GM04504 (cell line): Measurements from ENCODE around the gene CARD9.

ENCODE experiments used
- DNase-seq: peaks from one replicate; pipeline ENCODE4 v3.0.0-alpha.2; 2012; ENCODE audit warnings: low read depth

CARD9 gene

DNA sequence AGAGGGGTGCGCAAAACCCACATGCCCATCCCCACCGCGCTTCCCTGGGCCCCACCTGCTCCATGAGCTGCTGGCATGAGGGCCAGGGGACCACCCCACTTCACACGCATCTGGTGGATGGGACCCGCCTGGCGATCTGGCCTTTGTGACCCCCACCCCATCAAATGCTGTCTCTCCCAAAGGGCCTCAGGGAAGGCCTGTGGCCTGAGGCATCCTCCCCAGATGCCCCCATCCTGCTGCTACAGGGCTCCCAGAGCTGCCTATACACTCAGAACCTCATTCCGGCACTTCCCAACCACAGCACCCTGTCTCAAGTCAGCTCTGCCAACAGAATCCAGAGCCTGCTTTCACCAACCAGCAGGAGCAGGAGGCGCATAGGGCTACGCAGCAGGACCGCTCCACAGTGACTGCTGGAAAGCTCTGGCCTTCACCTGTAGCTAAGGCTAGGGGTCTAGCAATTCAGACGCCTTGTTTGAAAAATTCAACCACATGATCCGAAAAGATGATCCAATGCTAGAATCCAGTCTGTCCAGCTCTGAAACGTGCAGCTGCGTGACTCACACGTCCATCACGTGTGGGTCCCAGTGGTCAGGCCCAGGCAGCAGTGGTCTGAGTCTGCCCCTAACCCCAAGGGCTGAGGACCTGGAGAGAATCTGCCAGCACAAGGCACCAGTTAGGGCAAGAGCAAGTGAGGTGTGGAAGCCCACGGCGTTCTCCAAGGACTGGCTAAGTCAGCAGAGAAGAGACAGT lies 27.9 kb upstream of the CARD9 start:
- DNase-seq: no peak

DNA sequence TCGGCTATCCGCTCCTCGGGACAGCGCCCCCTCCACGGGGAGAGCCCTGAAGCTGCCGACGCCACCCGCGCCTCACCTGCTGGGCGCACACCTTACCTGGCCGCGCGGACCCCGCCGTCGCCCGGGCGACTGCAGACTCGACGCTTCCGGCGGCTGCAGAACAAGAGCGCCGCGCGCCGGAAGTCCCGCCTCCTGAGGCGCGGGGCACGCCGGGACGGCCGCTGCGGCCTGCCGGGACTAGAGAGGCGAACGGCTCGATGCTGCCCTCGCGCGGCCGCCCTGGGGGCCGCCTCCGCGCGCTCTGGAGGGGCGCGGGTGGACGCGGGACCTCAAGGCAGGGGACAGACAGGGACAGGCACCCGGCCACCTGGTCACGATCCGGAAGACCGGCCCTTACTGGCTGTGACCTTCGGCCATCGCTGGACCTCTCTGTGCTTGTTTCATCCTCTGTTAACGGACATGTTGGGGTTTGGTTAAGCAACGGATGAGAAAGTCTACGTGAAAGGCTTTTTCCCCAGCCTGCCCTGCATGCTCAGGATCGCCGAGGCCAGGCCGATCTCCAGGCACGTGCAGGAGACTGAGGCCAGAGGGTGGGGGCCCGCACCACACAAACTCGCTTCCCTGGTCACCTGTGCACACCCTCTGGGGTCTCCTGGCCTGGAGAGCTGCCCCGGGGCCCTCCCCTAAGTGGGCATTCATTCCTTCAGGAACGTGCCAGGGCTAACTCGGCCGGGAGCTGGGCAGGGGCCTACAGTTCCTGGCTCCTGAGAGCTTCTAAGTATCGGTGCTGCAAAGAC lies 26.8 kb upstream of the CARD9 start, which contains the start of gene SNAPC4:
Gene SNAPC4 (minus strand): TSS at position 133 of the 797 bp plus-strand sequence. CDS start 1,742 bp downstream, outside the sequence.
- DNase-seq: peak; percentile 59

DNA sequence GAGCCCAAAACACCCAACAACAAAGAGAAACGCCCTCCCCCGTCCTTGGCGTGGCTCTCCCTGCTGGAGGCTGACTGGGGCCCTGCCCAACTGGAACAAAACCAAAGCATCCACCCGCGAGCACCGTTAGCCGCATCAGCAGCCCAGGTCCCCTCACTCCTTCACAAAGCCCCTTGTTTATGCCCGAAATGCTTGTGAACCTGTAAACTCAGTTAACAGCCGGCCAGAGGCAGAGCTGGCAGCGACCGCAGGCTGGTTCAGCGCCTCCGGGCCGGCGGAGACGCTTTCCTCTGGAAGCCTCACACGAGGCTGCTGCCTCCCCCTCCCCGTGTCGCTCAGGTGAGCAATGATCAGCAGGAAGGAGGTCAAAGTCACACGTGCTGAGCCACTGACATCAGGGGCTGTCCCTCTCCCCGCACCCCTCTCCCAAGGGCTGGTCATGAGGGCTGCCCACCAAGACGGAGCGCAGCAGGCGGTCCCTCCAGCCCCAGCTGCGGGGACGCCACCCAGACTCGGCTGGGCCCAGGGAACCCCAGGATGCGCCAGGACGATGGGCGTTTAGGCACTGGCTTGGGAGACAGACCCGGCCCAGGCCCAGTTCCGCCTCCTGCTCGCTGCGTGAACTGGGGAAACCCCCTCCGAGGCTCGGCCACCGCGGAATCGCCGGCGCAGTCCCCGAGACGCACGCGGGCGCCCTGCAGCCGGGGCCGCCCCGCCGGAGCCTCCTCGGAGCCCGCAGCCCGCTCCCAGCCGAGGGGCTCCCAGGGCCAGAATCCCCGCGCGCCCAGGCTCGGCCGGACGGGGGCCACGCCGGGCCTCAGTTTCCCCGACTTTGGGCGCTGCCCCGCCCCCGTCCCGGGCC lies 25.9 kb upstream of the CARD9 start:
- DNase-seq: no peak

GRCh38 chr9:136398286-136398685 lies 24.8 kb upstream of the CARD9 start:
- DNase-seq: no peak

DNA sequence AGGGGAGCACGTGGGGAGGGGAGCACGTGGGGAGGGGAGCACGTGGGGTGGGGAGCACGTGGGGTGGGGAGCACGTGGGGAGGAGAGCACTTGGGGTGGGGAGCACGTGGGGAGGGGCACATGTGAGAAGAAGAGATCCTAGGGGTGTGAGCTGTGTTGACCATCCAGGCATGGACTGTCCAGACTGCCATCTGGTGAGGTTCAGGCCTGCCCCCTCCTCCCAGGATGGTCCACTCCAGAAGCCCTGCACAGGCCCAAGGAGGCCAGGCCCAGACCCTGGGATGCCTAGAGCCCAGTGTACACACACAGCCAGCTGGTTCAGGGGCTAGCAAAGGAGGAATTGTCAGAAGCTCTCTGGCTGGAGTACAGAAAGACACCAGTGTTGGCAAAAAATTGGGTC lies 24.2 kb upstream of the CARD9 start:
- DNase-seq: no peak

DNA sequence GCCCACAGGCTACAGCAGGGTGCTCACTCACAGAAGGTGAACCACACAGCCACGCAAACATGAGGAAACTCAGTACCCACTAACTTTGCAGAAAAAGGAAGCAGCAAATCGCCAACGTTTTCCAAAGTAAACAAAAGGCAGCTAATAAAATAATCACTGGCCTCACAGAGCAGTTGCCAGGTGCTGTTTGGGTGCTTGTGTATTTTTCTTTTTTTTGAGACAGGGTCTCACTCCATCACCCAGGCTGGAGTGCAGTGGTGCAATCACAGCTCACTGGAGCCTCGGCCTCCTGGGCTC lies 22.7 kb upstream of the CARD9 start:
- DNase-seq: no peak

DNA sequence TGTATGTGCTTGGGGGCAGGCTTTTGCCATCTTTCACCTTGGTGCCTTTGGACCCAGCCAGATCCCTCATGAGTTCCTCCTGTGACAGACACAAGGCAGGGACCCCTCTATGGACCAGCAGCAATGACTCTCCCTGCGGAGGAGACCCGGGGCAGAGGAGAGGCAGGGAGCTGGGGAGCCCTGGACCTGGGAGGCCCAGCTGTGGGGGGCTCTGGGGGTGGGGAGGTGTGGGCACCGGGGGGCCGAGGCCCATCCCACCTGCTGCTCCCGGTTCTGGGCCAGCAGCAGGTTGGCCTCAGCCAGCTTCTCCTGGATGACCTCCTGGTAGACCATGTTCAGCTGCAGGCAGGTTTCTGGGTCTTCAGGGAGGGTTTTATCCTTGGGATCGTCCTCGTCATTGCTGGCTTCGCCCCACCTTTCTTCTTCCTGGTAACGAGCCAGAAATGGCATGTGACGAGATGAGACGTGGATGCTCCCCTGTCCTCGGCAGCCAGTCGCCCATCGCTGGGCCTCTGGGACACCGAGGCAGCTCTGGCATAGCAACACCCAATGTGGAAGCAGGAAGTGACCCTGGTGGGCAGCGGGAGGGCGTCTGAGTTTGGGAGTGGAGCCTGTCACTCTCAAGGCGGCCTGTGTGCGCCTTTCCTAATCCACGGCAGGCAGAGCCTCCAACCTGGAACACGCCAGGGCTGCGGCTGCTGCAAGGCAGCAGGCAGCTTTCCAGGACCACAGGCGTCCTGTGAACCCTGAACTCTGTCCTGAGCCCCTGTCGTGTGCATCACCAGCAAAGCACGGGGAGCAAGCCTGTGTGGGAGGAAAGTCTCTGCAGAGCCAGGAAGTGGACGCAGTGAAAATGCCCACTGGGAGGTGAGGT lies 22.1 kb upstream of the CARD9 start:
- no peak for DNase-seq

GRCh38 chr9:136395020-136395340 lies 21.5 kb upstream of the CARD9 start:
- DNase-seq: no peak

- no peak for DNase-seq
These were observed 21.0 kb upstream of the CARD9 start for GRCh38 chr9:136394312-136395019.

GRCh38 chr9:136393531-136393930 lies 20.1 kb upstream of the CARD9 start:
- DNase-seq: no peak

DNA sequence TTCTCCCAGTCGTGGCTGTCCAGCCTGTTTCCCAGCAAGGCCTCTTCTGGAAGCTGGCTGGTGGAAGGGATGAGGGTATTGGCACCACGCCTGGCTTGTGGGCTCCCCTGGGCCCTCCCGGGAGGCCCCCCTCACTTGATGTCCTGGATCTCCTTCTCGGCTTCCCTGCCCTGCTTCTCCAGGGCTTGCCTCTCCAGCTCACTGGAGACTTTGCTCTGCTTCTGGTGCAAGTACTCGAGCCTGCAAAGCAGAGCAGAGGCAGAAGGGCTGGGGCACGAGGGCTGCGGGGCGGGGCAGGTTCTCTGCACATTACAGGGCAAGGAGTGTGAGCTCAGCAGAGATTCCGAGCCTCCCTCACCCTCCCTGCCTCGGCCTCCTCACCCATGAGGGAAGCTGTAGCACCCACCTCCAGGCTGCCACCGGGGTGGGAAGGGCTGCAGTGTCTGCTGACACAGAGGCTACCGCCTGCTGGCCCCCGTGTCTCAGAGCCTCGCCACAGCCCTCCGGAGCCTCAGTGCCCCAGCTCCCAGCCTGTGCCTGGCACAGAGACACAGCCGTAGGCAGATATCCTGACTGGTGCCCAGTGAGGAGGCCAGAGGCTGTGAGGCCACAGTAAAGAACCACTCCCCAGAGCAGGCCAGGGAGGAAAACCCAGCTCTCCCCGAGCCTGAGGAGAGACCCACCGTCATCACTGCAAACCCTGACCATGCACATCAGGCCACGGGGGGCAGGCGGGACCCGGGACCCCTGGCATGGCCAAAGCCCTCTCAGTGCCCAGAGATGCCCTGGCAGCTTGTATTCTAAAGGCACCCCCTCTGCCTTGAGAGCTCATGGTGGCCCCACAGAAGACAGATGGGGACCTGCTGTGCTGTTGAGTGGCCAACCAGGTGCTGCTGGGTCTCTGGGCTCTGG lies 19.3 kb upstream of the CARD9 start:
- no peak for DNase-seq

DNA sequence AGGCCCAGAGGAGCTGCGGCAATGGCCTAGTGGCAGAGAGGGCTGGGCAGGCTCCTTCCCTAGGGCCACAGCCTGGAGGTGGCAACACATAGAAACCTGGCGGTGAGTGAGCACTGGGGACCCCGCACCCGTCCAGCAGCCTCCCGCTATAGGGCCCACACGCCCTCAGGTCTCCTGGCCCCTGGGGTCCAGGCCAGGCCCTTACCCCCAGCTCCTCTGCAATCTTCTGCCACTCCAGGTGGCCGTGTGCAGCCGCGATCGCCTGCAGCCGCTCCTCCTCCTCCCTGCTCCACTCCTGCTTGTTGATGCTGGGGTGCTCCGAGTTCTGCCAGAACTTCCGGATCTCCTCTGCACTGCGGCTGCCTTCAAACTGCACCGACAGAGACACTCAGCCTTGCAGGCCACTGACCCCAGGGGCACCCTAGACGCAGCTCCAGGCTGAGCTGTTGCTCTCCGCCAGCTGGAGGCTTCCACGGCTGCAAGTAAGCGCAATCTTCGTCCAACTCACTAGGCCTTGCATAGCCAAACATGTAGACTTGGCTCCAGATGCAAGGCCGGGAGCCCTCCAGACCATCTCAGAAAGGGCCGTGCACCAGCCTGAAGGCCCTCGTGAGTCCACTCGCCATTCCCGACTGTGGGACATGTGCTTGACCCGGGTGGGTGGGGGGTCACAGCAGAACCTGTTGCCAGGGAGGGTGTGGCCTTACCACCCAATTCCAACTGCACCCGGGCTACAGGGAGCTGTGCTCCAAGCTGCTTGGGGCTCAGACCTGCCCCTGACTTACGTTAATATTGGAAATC lies 18.5 kb upstream of the CARD9 start:
- DNase-seq: no peak

- DNase-seq: no peak
These were observed 15.9 kb upstream of the CARD9 start for GRCh38 chr9:136389396-136389795.

DNA sequence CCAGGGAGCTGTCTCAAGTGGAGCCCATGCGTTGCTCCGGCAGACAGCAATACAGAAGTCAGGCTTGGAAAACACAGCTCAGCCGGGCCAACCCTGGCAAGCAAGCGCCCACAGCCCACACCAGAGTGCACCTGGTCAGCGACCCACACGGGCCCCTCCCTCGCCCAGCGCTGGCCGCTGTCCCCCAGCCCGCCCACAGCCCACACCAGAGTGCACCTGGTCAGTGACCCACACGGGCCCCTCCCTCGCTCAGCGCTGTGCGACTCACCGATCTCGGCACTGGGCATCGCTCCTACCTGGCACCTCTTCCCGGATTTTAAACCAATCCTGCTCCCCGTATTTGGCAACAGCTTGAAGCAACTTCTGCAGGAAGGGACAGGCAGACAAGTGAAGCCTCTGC lies 13.7 kb upstream of the CARD9 start:
- no peak for DNase-seq

DNA sequence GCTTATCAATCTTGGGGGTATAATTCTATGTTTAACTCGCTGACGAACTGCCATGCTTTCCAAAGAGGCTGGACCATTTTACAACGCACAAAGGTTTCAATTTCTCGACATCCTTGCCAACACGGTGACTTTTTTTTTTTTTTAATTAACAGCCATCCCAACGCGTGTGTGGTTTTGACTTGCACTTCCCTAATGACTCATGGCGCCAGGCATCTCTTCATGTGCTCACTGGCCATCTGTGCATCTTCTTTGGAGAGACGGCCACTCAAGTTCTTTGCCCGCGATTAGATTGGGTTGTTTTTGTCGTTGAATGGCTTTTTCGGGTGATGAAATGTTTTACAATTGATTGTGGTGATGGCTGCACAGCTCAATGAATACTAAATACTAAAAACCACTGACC lies 12.5 kb upstream of the CARD9 start:
- DNase-seq: no peak

DNA sequence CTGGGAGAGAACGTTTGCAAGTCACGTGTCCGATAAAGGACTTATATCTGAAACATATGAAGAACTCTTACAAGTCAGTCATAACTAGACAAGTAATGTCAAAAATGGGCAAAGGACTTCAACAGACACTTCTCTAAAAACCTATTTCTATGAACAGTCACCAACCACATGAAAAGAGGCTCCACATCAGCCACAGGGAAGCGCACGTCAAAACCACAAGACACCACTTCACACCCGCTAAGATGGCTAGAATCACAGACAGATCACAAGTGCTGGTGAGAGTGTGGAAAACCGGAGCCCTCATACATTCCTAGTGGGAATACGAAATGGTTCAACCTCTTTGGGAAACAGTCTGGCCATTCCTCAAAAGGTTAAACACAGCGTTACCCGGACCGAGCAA lies 11.5 kb upstream of the CARD9 start:
- no peak for DNase-seq

GRCh38 chr9:136383436-136383835 lies 10.0 kb upstream of the CARD9 start:
- no peak for DNase-seq

DNA sequence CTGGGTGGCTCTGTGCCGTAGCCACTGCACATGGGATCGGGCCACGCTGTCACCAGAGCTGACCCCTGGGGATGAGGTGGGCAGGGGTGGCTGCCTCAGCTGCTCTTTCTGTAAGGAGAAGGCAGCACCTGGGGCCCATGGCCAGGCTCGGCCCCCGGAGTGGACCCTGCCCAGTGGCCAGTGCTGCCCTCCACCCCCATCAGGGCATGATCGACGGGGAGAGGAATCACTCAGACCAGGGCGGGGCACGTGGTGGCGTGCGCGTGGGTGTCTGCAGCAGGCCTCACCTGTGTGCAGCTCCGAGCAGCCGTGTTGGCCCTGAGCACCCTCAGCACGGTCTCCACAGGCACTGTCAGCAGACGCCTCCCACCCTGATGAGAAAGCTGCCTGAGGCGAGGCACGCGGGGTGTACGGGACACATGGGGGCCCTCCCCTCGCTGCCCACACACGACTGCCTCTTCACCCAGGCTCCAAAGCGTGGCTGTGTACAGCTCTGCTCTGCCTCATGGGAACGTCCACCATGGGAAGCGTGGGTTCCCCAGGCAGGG lies 8.6 kb upstream of the CARD9 start:
- no peak for DNase-seq

GRCh38 chr9:136381311-136381710 lies 7.8 kb upstream of the CARD9 start:
- no peak for DNase-seq
